GM21447 (cell line): ENCODE data around the gene EHD3.

ENCODE experiments used
- ATAC-seq: cut with Tn5 transposase; IDR thresholded peaks from one replicate; pipeline ENCODE4 v1.9.1; 2021; ENCODE audit not compliant: unreplicated experiment

EHD3 gene

DNA sequence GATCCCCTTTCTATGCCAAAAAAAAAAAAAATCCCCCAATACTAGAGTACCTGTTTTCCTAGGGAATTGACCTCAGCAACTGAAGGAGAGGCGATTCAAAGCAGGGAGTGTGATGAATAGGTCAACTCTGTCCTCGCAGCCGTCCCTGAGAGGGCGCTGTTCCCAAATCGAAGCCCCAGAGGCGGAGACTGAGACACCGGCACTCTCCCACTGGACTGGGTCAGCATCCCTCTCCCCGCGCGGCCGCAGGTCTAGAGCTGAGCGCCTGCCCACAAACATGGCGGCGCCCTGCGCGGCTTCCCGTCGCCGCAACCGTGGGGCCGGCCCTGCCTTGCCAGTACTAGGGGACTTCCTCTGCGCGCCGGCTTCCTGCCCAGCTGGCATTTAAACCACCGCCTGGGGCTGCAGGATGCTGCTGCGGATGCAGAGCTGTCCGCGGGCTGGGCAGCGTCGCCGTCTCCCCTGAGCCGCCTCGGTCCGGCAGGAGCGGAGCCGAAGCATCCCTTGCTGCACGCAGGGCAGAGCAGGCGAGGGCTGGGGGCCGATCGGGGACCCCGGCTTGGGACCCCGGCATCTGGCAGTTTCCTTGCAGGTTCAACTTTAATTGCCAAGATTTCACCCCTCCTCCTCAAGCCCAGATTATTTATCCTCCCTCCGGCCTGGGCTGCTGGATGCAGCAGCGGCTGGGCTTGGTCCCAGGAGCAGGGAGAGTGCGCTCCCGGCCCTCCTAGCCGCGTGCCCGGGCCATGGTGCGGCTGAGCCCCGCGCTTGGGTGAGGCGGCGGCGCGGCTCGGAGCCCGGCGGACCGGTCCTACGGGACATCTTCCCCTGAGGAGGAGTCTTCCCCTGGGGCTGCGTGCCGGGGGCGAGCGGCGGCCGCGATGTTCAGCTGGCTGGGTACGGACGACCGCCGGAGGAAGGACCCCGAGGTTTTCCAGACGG lies at the start of gene EHD3:
Gene EHD3 (plus strand): TSS at position 412 of the 942 bp plus-strand sequence. CDS start 470 bp downstream, at position 882.
- peak; percentile 95 for ATAC-seq

- ATAC-seq, result no peak
Observed at GRCh38 chr2:31187166-31187565, 46.8 kb upstream of the EHD3 start.

DNA sequence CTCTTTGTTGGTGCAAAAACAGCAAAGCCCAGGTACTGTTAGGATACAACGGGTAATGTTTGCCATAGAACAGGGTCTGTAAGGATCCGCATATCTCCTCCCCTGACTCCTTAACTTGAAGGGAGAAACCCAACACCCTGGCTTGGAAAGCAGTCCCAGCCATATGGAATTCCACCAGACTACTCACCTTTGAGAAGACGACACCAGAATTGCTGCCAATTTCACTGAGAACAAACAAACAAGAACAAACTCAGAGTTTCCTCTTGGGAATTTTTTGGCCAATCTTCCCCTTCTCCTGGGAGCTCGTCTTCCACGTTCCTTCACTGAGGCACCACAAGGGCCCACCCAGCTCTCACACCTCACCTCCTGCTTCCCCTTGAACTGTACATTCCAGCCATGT lies 45.8 kb upstream of the EHD3 start:
- no peak for ATAC-seq

GRCh38 chr2:31189141-31189540 lies 44.8 kb upstream of the EHD3 start:
- ATAC-seq, result no peak

DNA sequence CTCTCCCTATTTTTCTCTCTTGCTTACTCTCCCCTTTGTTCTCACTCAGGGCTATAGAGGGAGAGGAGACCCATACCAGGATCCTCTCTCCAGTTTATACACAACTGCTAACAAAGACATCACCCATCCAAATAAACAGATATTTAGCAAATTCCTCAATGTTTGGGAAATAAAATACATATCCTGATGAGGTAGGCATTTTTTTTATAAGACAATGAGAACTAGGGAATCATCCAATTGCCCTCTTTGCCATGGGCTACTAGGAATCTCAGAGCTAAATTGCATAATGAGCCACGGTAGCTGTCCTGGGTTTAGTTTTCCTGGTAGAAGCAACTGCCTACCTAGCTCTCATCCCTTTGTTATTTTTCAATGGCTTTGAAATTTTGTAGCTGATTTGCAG lies 43.8 kb upstream of the EHD3 start:
- no peak for ATAC-seq

DNA sequence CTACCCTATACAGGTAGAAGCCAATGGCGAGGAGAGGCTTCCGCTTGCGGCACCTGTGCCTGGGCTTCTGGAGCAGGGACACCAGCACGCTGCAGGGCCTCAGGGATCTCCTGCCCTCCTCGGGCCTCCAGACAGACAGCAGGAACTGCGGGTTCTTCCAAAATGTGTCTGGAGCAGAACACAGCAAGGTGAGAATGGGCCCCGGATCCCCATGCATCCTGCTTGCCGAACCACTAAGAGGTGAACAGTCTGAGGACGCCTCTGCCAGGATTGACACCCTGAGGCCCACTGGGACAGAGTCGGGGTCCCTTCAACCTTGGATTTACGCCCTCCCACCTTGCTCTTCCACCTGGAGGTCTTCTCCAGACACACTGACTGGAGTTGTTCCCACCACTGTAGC lies 42.0 kb upstream of the EHD3 start:
- no peak for ATAC-seq

- no peak for ATAC-seq
Observed at GRCh38 chr2:31192396-31192795, 41.6 kb upstream of the EHD3 start.

DNA sequence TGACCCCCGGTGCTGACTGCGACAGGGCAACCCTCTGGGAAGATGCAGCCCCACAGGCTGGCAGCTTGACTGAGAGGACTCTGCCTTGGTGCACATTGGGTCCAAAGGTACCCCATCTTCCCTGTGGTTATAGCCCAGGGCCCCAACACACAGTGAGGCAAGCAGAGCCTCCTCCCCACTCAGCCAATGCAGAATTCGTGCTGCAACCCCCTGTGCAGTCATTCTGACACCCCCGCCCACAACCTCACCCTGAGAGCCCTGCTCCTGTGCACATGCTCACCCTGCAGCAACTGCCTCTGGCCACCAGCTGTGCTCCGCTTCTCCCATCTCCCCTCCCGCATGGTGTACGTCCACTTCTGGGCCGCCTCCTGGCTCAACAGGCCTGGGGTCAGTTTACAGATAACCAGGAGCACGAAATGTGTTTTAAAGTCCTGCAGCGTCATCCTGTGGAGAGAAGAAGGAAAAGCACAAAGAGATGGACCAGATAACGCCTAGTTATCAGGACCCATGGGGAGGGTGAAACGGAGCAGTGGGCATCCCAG lies 41.0 kb upstream of the EHD3 start:
- no peak for ATAC-seq

GRCh38 chr2:31193806-31194205 lies 40.1 kb upstream of the EHD3 start:
- ATAC-seq, result no peak

DNA sequence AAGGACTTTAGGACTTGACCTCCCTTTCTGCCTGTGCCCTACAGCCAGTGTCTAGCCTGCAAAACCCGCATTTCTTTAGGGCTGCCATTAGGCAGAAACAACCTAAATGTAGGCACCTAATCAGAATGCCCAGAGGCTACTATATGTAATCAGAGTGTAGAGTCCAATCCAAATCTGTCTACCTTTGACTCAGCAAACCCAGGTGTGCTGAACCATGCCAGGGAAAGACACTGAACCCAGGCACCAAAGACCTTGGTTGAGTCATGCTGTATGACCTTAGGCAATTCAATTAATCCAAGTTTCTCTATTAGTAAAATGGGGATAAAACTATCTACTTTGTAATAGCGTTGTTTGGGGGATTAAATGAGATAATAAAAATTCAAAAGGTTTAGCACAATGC lies 37.3 kb upstream of the EHD3 start:
- no peak for ATAC-seq

GRCh38 chr2:31197166-31197565 lies 36.8 kb upstream of the EHD3 start:
- ATAC-seq, result no peak

GRCh38 chr2:31197669-31198068 lies 36.3 kb upstream of the EHD3 start:
- no peak for ATAC-seq

GRCh38 chr2:31199206-31199605 lies 34.7 kb upstream of the EHD3 start:
- ATAC-seq, result no peak

- ATAC-seq, result no peak
Observed at GRCh38 chr2:31200972-31201371, 33.0 kb upstream of the EHD3 start.

DNA sequence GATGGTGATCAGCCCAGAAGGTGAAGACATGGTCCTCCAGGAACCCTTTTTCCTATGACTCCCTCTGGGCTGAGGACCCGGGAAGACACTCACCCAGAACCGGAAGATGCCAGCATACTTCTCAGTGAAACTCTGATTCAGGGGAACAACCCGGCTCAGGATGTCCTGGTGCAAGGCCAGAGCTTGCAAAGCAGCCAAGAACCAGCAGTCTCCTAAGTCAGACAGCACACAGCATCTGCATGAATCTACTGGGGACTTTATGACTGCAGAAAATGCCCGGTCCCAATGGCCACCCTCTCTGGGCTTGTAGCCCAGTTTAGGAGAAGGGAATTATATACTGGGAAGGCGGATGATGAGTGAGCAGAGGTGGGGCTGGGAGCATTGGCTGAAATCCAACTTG lies 31.9 kb upstream of the EHD3 start:
- no peak for ATAC-seq

- ATAC-seq, result no peak
Observed at GRCh38 chr2:31202833-31203232, 31.1 kb upstream of the EHD3 start.

DNA sequence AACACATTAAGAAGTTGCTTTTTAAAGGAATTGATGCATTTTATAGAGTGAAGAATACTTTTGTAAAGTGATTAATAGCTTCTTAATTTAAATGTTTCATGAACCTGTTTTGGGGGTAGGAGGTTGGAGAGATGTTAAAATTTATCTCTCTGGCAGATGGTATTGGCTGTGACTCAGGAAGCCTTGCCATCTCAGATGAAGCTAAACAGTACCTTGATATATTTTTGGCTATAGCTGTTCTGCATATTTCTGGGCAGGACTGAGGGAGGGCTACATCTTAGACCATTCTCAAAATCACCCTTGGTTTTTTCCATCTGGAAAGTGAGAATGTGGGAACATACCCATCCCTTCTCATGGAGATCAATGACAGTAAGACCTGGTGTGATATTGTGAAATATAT lies 30.0 kb upstream of the EHD3 start:
- no peak for ATAC-seq

- ATAC-seq, result no peak
Observed at GRCh38 chr2:31204783-31205182, 29.2 kb upstream of the EHD3 start.

GRCh38 chr2:31205186-31205585 lies 28.8 kb upstream of the EHD3 start:
- no peak for ATAC-seq

- no peak for ATAC-seq
Observed at GRCh38 chr2:31205613-31206012, 28.3 kb upstream of the EHD3 start.

- ATAC-seq, result no peak
Observed at GRCh38 chr2:31207790-31208189, 26.2 kb upstream of the EHD3 start.

DNA sequence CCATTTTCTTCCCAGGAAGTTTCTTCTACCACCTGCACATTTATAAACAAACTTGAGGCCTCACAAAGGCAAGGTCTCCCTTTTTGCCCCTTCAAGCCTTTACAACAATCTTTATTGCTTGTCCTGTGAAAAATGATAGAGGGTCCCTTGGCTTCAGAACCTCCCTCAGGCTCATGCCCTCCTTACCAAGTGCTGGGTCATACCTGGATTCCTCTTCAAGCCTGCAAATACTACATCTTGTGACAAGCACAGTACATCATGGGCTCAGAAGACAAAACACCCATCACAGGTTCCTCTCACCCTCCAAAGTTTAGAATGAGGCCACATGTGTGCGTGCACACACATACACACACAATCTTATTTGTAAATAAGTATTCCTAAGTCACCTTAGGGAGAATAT lies 25.7 kb upstream of the EHD3 start:
- no peak for ATAC-seq
